Calu3 (cell line): ENCODE results near the gene ERC2. TPM values are rescaled to one million over a fixed set of nuclear protein-coding genes. Genes with fewer than 3 reads are reported as not detected.
"Not testable (repeated sequence)": the region's sequence is repeated elsewhere in the genome, so short reads cannot be mapped to it uniquely, and the experiment has no call there.

Experiments used
- BruUV-seq: library from RNA; stranded (reverse); fragments of 400-500 nt; replicated peaks from 2 replicates; lab custom pipeline; 2021; lab: Mats Ljungman, UMichigan
- CTCF ChIA-PET: fragments of 300-600 bp; sonication (Branson Sonifier 250); formaldehyde crosslinking; loops from one replicate; lab custom pipeline; 2022; ENCODE audit warnings: antibody characterized with exemption; lab: Charles Lee
- DNase-seq: peaks from one replicate; pipeline ENCODE4 v3.0.0; 2022
- H3K27ac Mint-ChIP-seq: one replicate; pipeline ENCODE4 v1.8.0; 2022; ENCODE audit warnings: mixed read lengths; ENCODE audit not compliant: unreplicated experiment
- H3K27me3 Mint-ChIP-seq: one replicate; pipeline ENCODE4 v1.8.0; 2022; ENCODE audit warnings: mixed read lengths; ENCODE audit not compliant: unreplicated experiment
- H3K36me3 Mint-ChIP-seq: one replicate; pipeline ENCODE4 v1.8.0; 2022; ENCODE audit warnings: mild to moderate bottlenecking, moderate library complexity, mixed read lengths; ENCODE audit not compliant: insufficient read depth, unreplicated experiment
- H3K4me1 Mint-ChIP-seq: one replicate; pipeline ENCODE4 v1.8.0; 2022; ENCODE audit warnings: mild to moderate bottlenecking, low read depth, mixed read lengths; ENCODE audit not compliant: unreplicated experiment
- H3K4me3 Mint-ChIP-seq: one replicate; pipeline ENCODE4 v1.8.0; 2022; ENCODE audit warnings: mild to moderate bottlenecking, low read depth, moderate library complexity, mixed read lengths; ENCODE audit not compliant: unreplicated experiment
- H3K9me3 Mint-ChIP-seq: one replicate; pipeline ENCODE4 v1.8.0; 2022; ENCODE audit warnings: low read depth, mixed read lengths; ENCODE audit not compliant: unreplicated experiment
- CTCF ChIP-seq: fragments of 200-600 bp; IDR thresholded peaks from one replicate; pipeline ENCODE4 v1.8.0; 2022; ENCODE audit warnings: antibody characterized with exemption; ENCODE audit not compliant: unreplicated experiment
- intact Hi-C: fragments of 100-400 bp; cut with micrococcal nuclease; formaldehyde crosslinking; loops from one replicate; pipeline ENCODE4 v1.10.0; 2022; ENCODE audit not compliant: unreplicated experiment
- total RNA-seq: library from RNA; stranded (reverse); gene quantifications from 2 replicates; pipeline ENCODE4 v1.2.3, GENCODE V29; 2022

Gene ERC2
- total RNA-seq, 1 experiment from 2014 or later, result 0.73 TPM

DNA sequence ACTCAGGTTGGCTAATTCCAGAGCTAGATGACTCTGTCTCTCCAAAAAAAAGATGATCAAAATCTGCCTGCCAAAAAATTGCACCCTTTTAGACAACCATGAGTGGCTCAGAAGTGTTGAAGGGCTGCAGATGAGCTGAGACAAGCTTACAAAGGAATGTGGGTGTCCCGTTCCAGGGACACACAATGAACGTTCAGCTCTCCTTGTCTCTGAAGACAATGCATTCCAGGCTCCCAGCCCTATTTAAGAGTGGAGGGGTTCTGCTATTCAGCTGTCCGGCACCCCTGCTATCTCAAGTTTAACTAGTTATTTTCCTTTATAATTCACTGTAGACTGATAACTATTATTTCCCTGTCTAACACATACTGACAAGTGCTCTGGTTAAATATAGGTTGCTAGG, 626.1 kb downstream of the ERC2 start:
- peaks cover 14% of the 10 kb centered on the region for H3K9me3 Mint-ChIP-seq
- BruUV-seq, result no TSS peak
- H3K4me3 Mint-ChIP-seq, result no peak overlapping the region
- no peaks in the 10 kb centered on the region for H3K4me1 Mint-ChIP-seq
- no peak overlapping the region for H3K27ac Mint-ChIP-seq
- intact Hi-C loops, result no loop called here
- no peak for TF ChIP-seq CTCF
- DNase-seq, result no peak
- H3K27me3 Mint-ChIP-seq, result no peaks in the 10 kb centered on the region
- CTCF ChIA-PET, result interaction anchor here (0.7 kb wide), 1 partner anchor 374 kb away, joined by 4 read pairs; no protein-coding TSS in a partner anchor
- no peaks in the 10 kb centered on the region for H3K36me3 Mint-ChIP-seq

DNA sequence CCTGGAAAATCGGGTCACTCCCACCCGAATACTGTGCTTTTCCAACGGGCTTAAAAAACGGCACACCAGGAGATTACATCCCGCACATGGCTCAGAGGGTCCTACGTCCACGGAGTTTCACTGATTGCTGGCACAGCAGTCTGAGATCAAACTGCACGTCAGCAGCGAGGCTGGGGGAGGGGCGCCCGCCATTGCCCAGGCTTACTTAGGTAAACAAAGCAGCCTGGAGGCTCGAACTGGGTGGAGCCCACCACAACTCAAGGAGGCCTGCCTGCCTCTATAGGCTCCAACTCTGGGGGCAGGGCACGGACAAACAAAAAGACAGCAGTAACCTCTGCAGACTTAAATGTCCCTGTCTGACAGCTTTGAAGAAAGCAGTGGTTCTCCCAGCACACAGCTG, 636.4 kb downstream of the ERC2 start:
- H3K9me3 Mint-ChIP-seq, H3K27me3 Mint-ChIP-seq, H3K4me3 Mint-ChIP-seq, H3K27ac Mint-ChIP-seq, H3K4me1 Mint-ChIP-seq, BruUV-seq, H3K36me3 Mint-ChIP-seq, intact Hi-C loops, CTCF ChIA-PET, DNase-seq: not testable (repeated sequence)

DNA sequence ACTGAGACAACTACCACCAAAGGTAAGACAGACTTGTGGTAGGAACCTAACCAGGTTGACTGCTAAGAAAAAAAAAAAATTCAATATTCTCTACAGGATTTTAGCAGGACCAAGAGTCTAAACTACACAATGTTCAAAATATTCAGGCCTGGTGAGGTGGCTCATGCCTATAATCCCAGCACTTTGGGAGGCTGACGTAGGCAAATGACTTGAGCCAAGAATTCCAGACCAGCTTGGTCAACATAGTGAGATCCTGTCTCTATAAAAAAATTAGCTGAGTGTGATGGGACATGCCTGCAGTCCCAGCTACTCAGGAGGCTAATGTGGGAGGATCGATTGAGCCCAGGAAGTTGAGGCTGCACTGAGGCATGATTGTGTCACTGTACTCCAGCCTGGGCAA, 639.6 kb downstream of the ERC2 start:
- no TSS peak for BruUV-seq
- intact Hi-C loops, result no loop called here

DNA sequence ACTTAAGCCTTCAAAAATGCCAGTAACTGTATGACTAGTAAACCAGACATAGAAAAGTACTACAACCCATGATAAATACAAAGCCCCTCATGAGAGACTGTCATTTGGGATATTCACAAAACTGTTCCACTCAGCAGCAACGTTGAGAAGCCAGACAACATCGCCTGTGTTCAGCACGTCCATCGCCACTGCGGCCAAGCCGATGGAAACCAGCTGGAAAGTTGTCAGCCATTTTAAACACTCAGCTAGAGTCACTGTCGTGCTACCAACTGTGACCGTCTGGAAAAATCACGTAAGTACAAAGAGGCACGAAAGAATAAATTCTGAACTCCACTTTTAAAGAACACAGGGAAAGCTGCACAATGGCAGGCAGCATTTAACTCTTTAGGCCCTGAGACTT, 640.5 kb downstream of the ERC2 start:
- Mint-ChIP-seq H3K27ac (no peak overlapping the region), H3K36me3 (no peaks in the 10 kb centered on the region), H3K27me3 (no peaks in the 10 kb centered on the region), H3K4me1 (no peaks in the 10 kb centered on the region), H3K9me3 (peaks cover 4% of the 10 kb centered on the region), H3K4me3 (no peak overlapping the region)
- no peak for DNase-seq
- CTCF ChIA-PET, result no interaction called here
- intact Hi-C loops, result no loop called here
- TF ChIP-seq CTCF, result no peak
- BruUV-seq, result no TSS peak

More for the DNA sequence above, 639.6 kb downstream of the ERC2 start:
- CTCF ChIA-PET, result no interaction called here
- Mint-ChIP-seq H3K4me1 (no peaks in the 10 kb centered on the region), H3K27ac (no peak overlapping the region), H3K27me3 (no peaks in the 10 kb centered on the region), H3K36me3 (no peaks in the 10 kb centered on the region), H3K9me3 (peaks cover 4% of the 10 kb centered on the region), H3K4me3 (no peak overlapping the region)
- no peak for TF ChIP-seq CTCF
- no peak for DNase-seq

GRCh38 chr3:55826731-55827496, 641.4 kb downstream of the ERC2 start:
- no TSS peak for BruUV-seq
- no peaks in the 10 kb centered on the region for H3K4me1 Mint-ChIP-seq
- CTCF ChIA-PET, result no interaction called here
- no peak overlapping the region for H3K27ac Mint-ChIP-seq
- H3K4me3 Mint-ChIP-seq, result no peak overlapping the region
- H3K9me3 Mint-ChIP-seq, result peaks cover 4% of the 10 kb centered on the region
- no peak for DNase-seq
- intact Hi-C loops, result no loop called here
- H3K27me3 Mint-ChIP-seq, result no peaks in the 10 kb centered on the region
- no peaks in the 10 kb centered on the region for H3K36me3 Mint-ChIP-seq
- TF ChIP-seq CTCF, result no peak
